ENCODE data around the gene CD58.

DNA sequence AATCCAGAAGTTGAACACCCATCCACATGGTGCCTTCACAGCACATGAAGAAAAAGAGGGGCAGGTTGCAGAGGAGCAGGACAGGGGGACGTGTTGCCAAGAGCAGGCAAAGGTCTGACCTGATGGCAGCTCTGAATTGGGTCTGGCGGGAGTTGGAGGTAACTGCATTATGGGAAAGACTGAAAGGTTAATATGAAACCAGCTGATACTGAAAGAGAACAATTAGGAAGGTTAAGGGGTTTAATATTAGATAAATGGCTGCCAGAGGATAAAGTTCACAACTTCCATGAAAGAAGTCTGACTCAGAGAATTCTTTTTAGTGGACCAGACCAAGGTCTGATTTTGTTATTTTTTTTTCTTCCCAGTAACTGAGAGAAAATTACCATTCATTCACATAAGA, 76.1 kb downstream of the CD58 start:
- TF ChIP-seq, protein P1, sequence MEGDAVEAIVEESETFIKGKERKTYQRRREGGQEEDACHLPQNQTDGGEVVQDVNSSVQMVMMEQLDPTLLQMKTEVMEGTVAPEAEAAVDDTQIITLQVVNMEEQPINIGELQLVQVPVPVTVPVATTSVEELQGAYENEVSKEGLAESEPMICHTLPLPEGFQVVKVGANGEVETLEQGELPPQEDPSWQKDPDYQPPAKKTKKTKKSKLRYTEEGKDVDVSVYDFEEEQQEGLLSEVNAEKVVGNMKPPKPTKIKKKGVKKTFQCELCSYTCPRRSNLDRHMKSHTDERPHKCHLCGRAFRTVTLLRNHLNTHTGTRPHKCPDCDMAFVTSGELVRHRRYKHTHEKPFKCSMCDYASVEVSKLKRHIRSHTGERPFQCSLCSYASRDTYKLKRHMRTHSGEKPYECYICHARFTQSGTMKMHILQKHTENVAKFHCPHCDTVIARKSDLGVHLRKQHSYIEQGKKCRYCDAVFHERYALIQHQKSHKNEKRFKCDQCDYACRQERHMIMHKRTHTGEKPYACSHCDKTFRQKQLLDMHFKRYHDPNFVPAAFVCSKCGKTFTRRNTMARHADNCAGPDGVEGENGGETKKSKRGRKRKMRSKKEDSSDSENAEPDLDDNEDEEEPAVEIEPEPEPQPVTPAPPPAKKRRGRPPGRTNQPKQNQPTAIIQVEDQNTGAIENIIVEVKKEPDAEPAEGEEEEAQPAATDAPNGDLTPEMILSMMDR (IDR thresholded peaks at IDR 0.05), result peak in 3 of 6 experiments; percentile 37 to 39 (median 39)
- TF ChIP-seq POLR2A (IDR thresholded peaks at IDR 0.05), result peak in 1 of 2 donors; percentile 56

Data from Peyer's patch (tissue), 4 donors.